HG03565 (cell line): Measurements from ENCODE around the gene ZNF765.
"Not testable (repeated sequence)": the region's sequence is repeated elsewhere in the genome, so short reads cannot be mapped to it uniquely, and the experiment has no call there.

Source experiments
- ATAC-seq: cut with Tn5 transposase; IDR thresholded peaks from one replicate; pipeline ENCODE4 v1.9.1; 2021; ENCODE audit warnings: mild to moderate bottlenecking, moderate library complexity; ENCODE audit not compliant: unreplicated experiment

Gene ZNF765

GRCh38 chr19:53475470-53475869 is 80.5 kb downstream of the ZNF765 start:
- ATAC-seq: not testable (repeated sequence)
